Panc1 (cell line): Measurements from ENCODE around the gene PAPOLB. TPM values are rescaled to one million over a fixed set of nuclear protein-coding genes. Genes with fewer than 3 reads are reported as not detected.

Experiments used
- ATAC-seq: fragments of 200-7000 bp; cut with Tn5 transposase; 2 replicates; pipeline ENCODE4 v1.9.1; 2020; ENCODE audit warnings: mild to moderate bottlenecking, moderate library complexity
- BruUV-seq: library from RNA; stranded (reverse); fragments of 400-500 nt; replicated peaks from 2 replicates; lab custom pipeline; 2021; lab: Mats Ljungman, UMichigan
- CTCF ChIA-PET: fragments of 300-600 bp; sonication (Branson Sonifier 250); formaldehyde crosslinking; loops from one replicate; lab custom pipeline; 2022; ENCODE audit warnings: antibody characterized with exemption; lab: Charles Lee
- POLR2A ChIA-PET: fragments of 300-600 bp; sonication (Branson Sonifier 250); formaldehyde crosslinking; loops from one replicate; lab custom pipeline; 2022; ENCODE audit warnings: antibody characterized with exemption; lab: Charles Lee
- DNase-seq: peaks from one replicate; pipeline ENCODE4 v3.0.0-alpha.2; 2010; ENCODE audit warnings: low read depth, low spot score
- H3K27ac ChIP-seq: 2 replicates; pipeline ENCODE4 v1.5.1; 2011; ENCODE audit warnings: mild to moderate bottlenecking, low read length, inconsistent platforms
- H3K27me3 ChIP-seq: fragments of 200-500 bp; sonication (Bioruptor generic); 2 replicates; pipeline ENCODE4 v1.6.0; 2014; ENCODE audit warnings: low read length, inconsistent platforms; ENCODE audit not compliant: control insufficient read depth, insufficient read depth
- H3K36me3 ChIP-seq: fragments of 200-500 bp; sonication (Bioruptor generic); 2 replicates; pipeline ENCODE4 v1.5.1; 2014; ENCODE audit warnings: inconsistent platforms, mild to moderate bottlenecking, low read length, moderate library complexity; ENCODE audit not compliant: control insufficient read depth, insufficient read depth
- H3K4me1 ChIP-seq: 2 replicates; pipeline ENCODE4 v1.5.1; 2011; ENCODE audit warnings: inconsistent platforms, mild to moderate bottlenecking, low read length, moderate library complexity; ENCODE audit not compliant: control insufficient read depth, insufficient read depth
- H3K4me3 ChIP-seq, 2 experiments: 2 replicates each; pipeline ENCODE4 v1.5.1; 2011 to 2012; ENCODE audit warnings: low read depth in 2 of 2, low read length in 2 of 2, mild to moderate bottlenecking in 2 of 2, inconsistent platforms in 1 of 2, moderate library complexity in 1 of 2
- H3K9me3 ChIP-seq: fragments of 200-500 bp; sonication (Bioruptor generic); 2 replicates; pipeline ENCODE4 v1.5.1; 2014; ENCODE audit warnings: low read depth, mild to moderate bottlenecking, inconsistent platforms, low read length, moderate library complexity; ENCODE audit not compliant: control insufficient read depth, insufficient read depth
- CTCF ChIP-seq: fragments of 450-650 bp; IDR thresholded peaks from 2 replicates; pipeline ENCODE4 v1.5.1; 2017; ENCODE audit warnings: mild to moderate bottlenecking
- POLR2AphosphoS5 ChIP-seq: IDR thresholded peaks from 2 replicates; pipeline ENCODE4 v1.6.1; 2012; ENCODE audit warnings: mild to moderate bottlenecking, low read depth, low read length, moderate library complexity
- REST ChIP-seq, 2 experiments: IDR thresholded peaks; 2 replicates each; pipeline ENCODE4 v1.6.1; 2011 to 2012; ENCODE audit warnings: low read depth in 2 of 2, control low read depth in 1 of 2, low read length in 1 of 2, mild to moderate bottlenecking in 1 of 2, moderate library complexity in 1 of 2; ENCODE audit not compliant: insufficient read depth in 1 of 2
- SIN3A ChIP-seq: IDR thresholded peaks from 2 replicates; pipeline ENCODE4 v1.6.1; 2012; ENCODE audit warnings: low read depth, mild to moderate bottlenecking, low read length, moderate library complexity, borderline replicate concordance; ENCODE audit not compliant: insufficient read depth
- TCF7L2 ChIP-seq: IDR thresholded peaks from 2 replicates; pipeline ENCODE4 v1.6.1; 2011; ENCODE audit warnings: mild to moderate bottlenecking, low read depth, low read length, inconsistent platforms
- in situ Hi-C: cut with HindIII; loops from 2 replicates; pipeline ENCODE4 v1.10.0; 2016; ENCODE audit warnings: low sequenced_read_pairs, low pct_unique_long_range_greater_than_20kb
- intact Hi-C: fragments of 100-400 bp; cut with micrococcal nuclease; formaldehyde crosslinking; loops from one replicate; pipeline ENCODE4 v1.10.0; 2022; ENCODE audit not compliant: unreplicated experiment
- total RNA-seq: library from RNA; stranded (reverse); gene quantifications from one replicate; pipeline ENCODE4 v1.2.1, GENCODE V29; 2021; ENCODE audit not compliant: unreplicated experiment

The PAPOLB gene
- total RNA-seq, 1 experiment from 2014 or later: not detected

- no peak for DNase-seq
These were observed 6.7 kb upstream of the PAPOLB start for GRCh38 chr7:4868493-4868892.

More at GRCh38 chr7:4868493-4868892, 6.7 kb upstream of the PAPOLB start:
- ChIA-PET CTCF (interaction anchor here (0.7 kb wide), 2 partner anchors 51 to 99 kb away, joined by 3 to 5 read pairs; no protein-coding TSS in a partner anchor), POLR2A (no interaction called here)
- intact Hi-C loops: no loop called here
- Histone ChIP-seq H3K4me1 (no peaks in the 10 kb centered on the region), H3K4me3 (no peak overlapping the region), H3K27me3 (peaks cover 18% of the 10 kb centered on the region), H3K27ac (no peak overlapping the region), H3K36me3 (no peaks in the 10 kb centered on the region), H3K9me3 (no peaks in the 10 kb centered on the region)
- no TSS peak for BruUV-seq
- no peak for TF ChIP-seq CTCF
- TF ChIP-seq POLR2AphosphoS5: no peak
- TF ChIP-seq SIN3A: no peak
- no peak for TF ChIP-seq TCF7L2
- TF ChIP-seq REST (IDR thresholded peaks at IDR 0.05; ENCODE audit: insufficient read depth in 1 of 2, low read depth in 2 of 2, low read length in 1 of 2): no peak
- in situ Hi-C loops: no loop called here
- ATAC-seq: no peak
